ENCODE results near the gene CCDC136.

GRCh38 chr7:128860158-128861073, 68.6 kb downstream of the CCDC136 start:
- TF ChIP-seq EGR1 (IDR thresholded peaks at IDR 0.05) (no peak), USF1 (IDR thresholded peaks at IDR 0.05) (no peak), TAF1 (IDR thresholded peaks at IDR 0.05; ENCODE audit: low read depth) (no peak), REST (IDR thresholded peaks at IDR 0.05; ENCODE audit: low read depth) (no peak), EP300 (IDR thresholded peaks at IDR 0.05; ENCODE audit: borderline replicate concordance) (no peak), TEAD4 (IDR thresholded peaks at IDR 0.05) (no peak), RAD21 (IDR thresholded peaks at IDR 0.05; ENCODE audit: low read depth) (no peak), CEBPB (IDR thresholded peaks at IDR 0.05) (no peak), FOXM1 (IDR thresholded peaks at IDR 0.05; ENCODE audit: borderline replicate concordance, low read depth) (no peak), TCF12 (IDR thresholded peaks at IDR 0.05; ENCODE audit: low read depth) (no peak), ZBTB7A (IDR thresholded peaks at IDR 0.05; ENCODE audit: low read depth) (no peak)
